Esophagus (tissue), 2 donors: ENCODE measurements around the gene CLEC2L. TPM values are rescaled to one million over a fixed set of nuclear protein-coding genes. Genes with fewer than 3 reads are reported as not detected.

Experiments
- H3K27ac ChIP-seq, 2 donors: one replicate each; pipeline ENCODE4 v1.5.1; 2013; ENCODE audit warnings: low read depth in 2 of 2, mild to moderate bottlenecking in 2 of 2, inconsistent platforms in 1 of 2, low read length in 1 of 2, moderate library complexity in 1 of 2
- H3K27me3 ChIP-seq, 2 donors: one replicate each; pipeline ENCODE4 v1.6.1; 2013; ENCODE audit warnings: low read length in 2 of 2, control low read depth in 1 of 2, mild to moderate bottlenecking in 1 of 2; ENCODE audit not compliant: insufficient read depth in 2 of 2, control insufficient read depth in 1 of 2
- H3K36me3 ChIP-seq, 2 donors: one replicate each; pipeline ENCODE4 v1.6.1; 2013; ENCODE audit warnings: low read length in 1 of 2; ENCODE audit not compliant: control insufficient read depth in 2 of 2, insufficient read depth in 2 of 2
- H3K4me1 ChIP-seq, 2 donors: one replicate each; pipeline ENCODE4 v1.6.1; 2013; ENCODE audit warnings: low read length in 1 of 2; ENCODE audit not compliant: control insufficient read depth in 2 of 2, insufficient read depth in 2 of 2
- H3K4me3 ChIP-seq, 2 donors: one replicate each; pipeline ENCODE4 v1.5.1; 2013; ENCODE audit warnings: low read length in 2 of 2, mild to moderate bottlenecking in 2 of 2, low read depth in 1 of 2, moderate library complexity in 1 of 2
- H3K9me3 ChIP-seq, 2 donors: one replicate each; pipeline ENCODE4 v1.6.1; 2013; ENCODE audit warnings: mild to moderate bottlenecking in 2 of 2, low read depth in 1 of 2, low read length in 1 of 2, moderate library complexity in 1 of 2; ENCODE audit not compliant: control insufficient read depth in 2 of 2, insufficient read depth in 1 of 2
- WGBS, 2 donors: extraction: QIAGEN DNeasy Blood & Tissue Kit; methylation state at CpG; one replicate each; pipeline ENCODE4 v1.1.7; 2013; 5-methylcytosine and 5-hydroxymethylcytosine counted together
- polyA plus RNA-seq, 2 donors: library from polyadenylated mRNA; stranded (reverse); fragments of 200-250 nt; gene quantifications; one replicate each; pipeline ENCODE4 v1.2.3, GENCODE V29; 2013
- donor health status: healthy with polysubstance abuse.
- donor health status: Bipolar disorder and iron deficiency.

Gene CLEC2L
- polyA plus RNA-seq, 2 donors: 0.04 TPM; not detected in 1

- H3K27me3 ChIP-seq: no peaks in the 10 kb centered on the region
- H3K27ac ChIP-seq: no peak overlapping the region
- H3K4me1 ChIP-seq: no peaks in the 10 kb centered on the region
- 94 to 97% methylated on average over 20 of the region's 20 CpGs for WGBS, 2 donors
- no peaks in the 10 kb centered on the region for H3K9me3 ChIP-seq
- no peak overlapping the region for H3K4me3 ChIP-seq
- H3K36me3 ChIP-seq: peaks cover 7 to 33% of the 10 kb centered on the region in 2 donors
Measured at GRCh38 chr7:139571651-139572050, 48.2 kb downstream of the CLEC2L start.

GRCh38 chr7:139572071-139572470, 48.6 kb downstream of the CLEC2L start:
- WGBS, 2 donors: 94 to 95% methylated on average over 15 of the region's 15 CpGs
- Histone ChIP-seq H3K27me3 (no peaks in the 10 kb centered on the region), H3K4me3 (no peak overlapping the region), H3K27ac (no peak overlapping the region), H3K36me3 (peaks cover 8 to 33% of the 10 kb centered on the region in 2 donors), H3K9me3 (no peaks in the 10 kb centered on the region), H3K4me1 (no peaks in the 10 kb centered on the region)

GRCh38 chr7:139572704-139573385, 49.4 kb downstream of the CLEC2L start:
- no peaks in the 10 kb centered on the region for H3K4me1 ChIP-seq
- no peaks in the 10 kb centered on the region for H3K9me3 ChIP-seq
- WGBS, 2 donors: 89 to 94% methylated on average over 31 to 38 of the region's 38 CpGs
- no peaks in the 10 kb centered on the region for H3K27me3 ChIP-seq
- H3K36me3 ChIP-seq: peaks cover 8 to 28% of the 10 kb centered on the region in 2 donors
- no peak overlapping the region for H3K27ac ChIP-seq
- no peak overlapping the region for H3K4me3 ChIP-seq

GRCh38 chr7:139573871-139574270, 50.4 kb downstream of the CLEC2L start:
- Histone ChIP-seq H3K4me1 (no peaks in the 10 kb centered on the region), H3K27me3 (no peaks in the 10 kb centered on the region), H3K9me3 (no peaks in the 10 kb centered on the region), H3K27ac (no peak overlapping the region), H3K4me3 (no peak overlapping the region), H3K36me3 (peaks cover 8 to 26% of the 10 kb centered on the region in 2 donors)
- 92 to 95% methylated on average over 9 of the region's 9 CpGs for whole genome bisulfite sequencing, 2 donors

- H3K4me1 ChIP-seq: no peaks in the 10 kb centered on the region
- no peaks in the 10 kb centered on the region for H3K9me3 ChIP-seq
- H3K27ac ChIP-seq: no peak overlapping the region
- H3K36me3 ChIP-seq: peaks cover 8 to 25% of the 10 kb centered on the region in 2 donors
- 91 to 95% methylated on average over 16 of the region's 16 CpGs for WGBS, 2 donors
- H3K4me3 ChIP-seq: no peak overlapping the region
- H3K27me3 ChIP-seq: no peaks in the 10 kb centered on the region
Measured at GRCh38 chr7:139574618-139575337, 51.3 kb downstream of the CLEC2L start.

GRCh38 chr7:139575338-139575680, 51.8 kb downstream of the CLEC2L start:
- Histone ChIP-seq H3K27ac (no peak overlapping the region), H3K4me3 (no peak overlapping the region), H3K9me3 (no peaks in the 10 kb centered on the region), H3K36me3 (peaks cover 8 to 25% of the 10 kb centered on the region in 2 donors), H3K4me1 (no peaks in the 10 kb centered on the region), H3K27me3 (no peaks in the 10 kb centered on the region)
- WGBS, 2 donors: 95% methylated on average over 6 of the region's 6 CpGs

GRCh38 chr7:139576179-139576973, 52.9 kb downstream of the CLEC2L start:
- no peaks in the 10 kb centered on the region for H3K9me3 ChIP-seq
- H3K36me3 ChIP-seq: peaks cover 9 to 32% of the 10 kb centered on the region in 2 donors
- H3K27ac ChIP-seq: no peak overlapping the region
- no peaks in the 10 kb centered on the region for H3K27me3 ChIP-seq
- H3K4me3 ChIP-seq: no peak overlapping the region
- no peaks in the 10 kb centered on the region for H3K4me1 ChIP-seq
- WGBS, 2 donors: 92% methylated on average over 11 of the region's 11 CpGs

- no peaks in the 10 kb centered on the region for H3K27me3 ChIP-seq
- no peak overlapping the region for H3K4me3 ChIP-seq
- H3K9me3 ChIP-seq: no peaks in the 10 kb centered on the region
- no peak overlapping the region for H3K27ac ChIP-seq
- 96 to 98% methylated on average over 3 of the region's 3 CpGs for WGBS, 2 donors
- H3K36me3 ChIP-seq: peaks cover 21 to 44% of the 10 kb centered on the region in 2 donors
- no peaks in the 10 kb centered on the region for H3K4me1 ChIP-seq
Measured at GRCh38 chr7:139580435-139580834, 57.0 kb downstream of the CLEC2L start.

GRCh38 chr7:139582130-139582650, 58.7 kb downstream of the CLEC2L start:
- H3K4me3 ChIP-seq: no peak overlapping the region
- H3K9me3 ChIP-seq: no peaks in the 10 kb centered on the region
- 90 to 92% methylated on average over 14 of the region's 14 CpGs for WGBS, 2 donors
- no peaks in the 10 kb centered on the region for H3K27me3 ChIP-seq
- H3K4me1 ChIP-seq: no peaks in the 10 kb centered on the region
- peaks cover 18 to 47% of the 10 kb centered on the region in 2 donors for H3K36me3 ChIP-seq
- no peak overlapping the region for H3K27ac ChIP-seq
